ENCODE results near the gene CAB39. TPM values are rescaled to one million over a fixed set of nuclear protein-coding genes. Genes with fewer than 3 reads are reported as not detected.

CAB39 gene
- total and polyA plus RNA-seq, 5 donors: 47.2 to 100.0 (median 87.3) TPM

GRCh38 chr2:230671117-230671516, 41.5 kb upstream of the CAB39 start:
- peaks cover 6% of the 10 kb centered on the region for H3K4me1 ChIP-seq (ENCODE audit: control insufficient read depth, insufficient read depth, low read length)
- 49% methylated on average over 4 of the region's 4 CpGs for WGBS
- H3K4me3 ChIP-seq (ENCODE audit: low read length): no peak overlapping the region
- intact Hi-C loops (cut with DNase I): no loop called here
- no peaks in the 10 kb centered on the region for H3K9me3 ChIP-seq (ENCODE audit: control insufficient read depth, low read length)
- H3K27me3 ChIP-seq (ENCODE audit: control insufficient read depth, insufficient read depth): no peaks in the 10 kb centered on the region
- no peak for DNase-seq
- no peak overlapping the region for H3K27ac ChIP-seq (ENCODE audit: low read length)
- no peak for ATAC-seq

GRCh38 chr2:230672836-230673235, 39.8 kb upstream of the CAB39 start:
- 87% methylated on average over 12 of the region's 12 CpGs for WGBS
- DNase-seq (no peak), ATAC-seq (no peak)
- Histone ChIP-seq H3K27ac (ENCODE audit: low read length) (no peak overlapping the region), H3K4me1 (ENCODE audit: control insufficient read depth, insufficient read depth, low read length) (peaks cover 6% of the 10 kb centered on the region), H3K27me3 (ENCODE audit: control insufficient read depth, insufficient read depth) (no peaks in the 10 kb centered on the region), H3K9me3 (ENCODE audit: control insufficient read depth, low read length) (no peaks in the 10 kb centered on the region), H3K4me3 (ENCODE audit: low read length) (no peak overlapping the region)
- intact Hi-C loops (cut with DNase I): no loop called here

- Histone ChIP-seq H3K9me3 (ENCODE audit: control insufficient read depth, low read length) (no peaks in the 10 kb centered on the region), H3K27me3 (ENCODE audit: control insufficient read depth, insufficient read depth) (no peaks in the 10 kb centered on the region), H3K4me3 (ENCODE audit: low read length) (no peak overlapping the region), H3K4me1 (ENCODE audit: control insufficient read depth, insufficient read depth, low read length) (no peaks in the 10 kb centered on the region), H3K27ac (ENCODE audit: low read length) (no peak overlapping the region)
- intact Hi-C loops (cut with DNase I): no loop called here
- DNase-seq (no peak), ATAC-seq (no peak)
- WGBS: 93% methylated on average over 2 of the region's 2 CpGs
Measured at GRCh38 chr2:230674401-230674800, 38.2 kb upstream of the CAB39 start.

GRCh38 chr2:230674966-230675672, 37.5 kb upstream of the CAB39 start:
- intact Hi-C loops (cut with DNase I): no loop called here
- DNase-seq: no peak
- Histone ChIP-seq H3K27ac (ENCODE audit: low read length) (no peak overlapping the region), H3K27me3 (ENCODE audit: control insufficient read depth, insufficient read depth) (no peaks in the 10 kb centered on the region), H3K4me3 (ENCODE audit: low read length) (no peak overlapping the region), H3K4me1 (ENCODE audit: control insufficient read depth, insufficient read depth, low read length) (no peaks in the 10 kb centered on the region), H3K9me3 (ENCODE audit: control insufficient read depth, low read length) (no peaks in the 10 kb centered on the region)
- 81% methylated on average over 5 of the region's 5 CpGs for WGBS
- ATAC-seq: peak in 1 of 2 donors; percentile 14

GRCh38 chr2:230676546-230676945, 36.1 kb upstream of the CAB39 start:
- WGBS: 82% methylated on average over 4 of the region's 4 CpGs
- DNase-seq (no peak), ATAC-seq (no peak)
- intact Hi-C loops (cut with DNase I): no loop called here
- H3K27me3 ChIP-seq (ENCODE audit: control insufficient read depth, insufficient read depth): no peaks in the 10 kb centered on the region
- H3K9me3 ChIP-seq (ENCODE audit: control insufficient read depth, low read length): no peaks in the 10 kb centered on the region
- H3K27ac ChIP-seq (ENCODE audit: low read length): no peak overlapping the region
- no peak overlapping the region for H3K4me3 ChIP-seq (ENCODE audit: low read length)
- H3K4me1 ChIP-seq (ENCODE audit: control insufficient read depth, insufficient read depth, low read length): no peaks in the 10 kb centered on the region

GRCh38 chr2:230677201-230677946, 35.3 kb upstream of the CAB39 start:
- intact Hi-C loops (cut with DNase I): no loop called here
- no peaks in the 10 kb centered on the region for H3K9me3 ChIP-seq (ENCODE audit: control insufficient read depth, low read length)
- ATAC-seq (no peak), DNase-seq (no peak)
- no peak overlapping the region for H3K27ac ChIP-seq (ENCODE audit: low read length)
- no peaks in the 10 kb centered on the region for H3K4me1 ChIP-seq (ENCODE audit: control insufficient read depth, insufficient read depth, low read length)
- 91% methylated on average over 5 of the region's 5 CpGs for WGBS
- H3K4me3 ChIP-seq (ENCODE audit: low read length): no peak overlapping the region
- H3K27me3 ChIP-seq (ENCODE audit: control insufficient read depth, insufficient read depth): no peaks in the 10 kb centered on the region

- 97% methylated on average over 1 of the region's 1 CpG for WGBS
- no peaks in the 10 kb centered on the region for H3K4me1 ChIP-seq (ENCODE audit: control insufficient read depth, insufficient read depth, low read length)
- intact Hi-C loops (cut with DNase I): no loop called here
- no peaks in the 10 kb centered on the region for H3K27me3 ChIP-seq (ENCODE audit: control insufficient read depth, insufficient read depth)
- ATAC-seq: no peak
- H3K27ac ChIP-seq (ENCODE audit: low read length): no peak overlapping the region
- H3K4me3 ChIP-seq (ENCODE audit: low read length): no peak overlapping the region
- DNase-seq: no peak
- no peaks in the 10 kb centered on the region for H3K9me3 ChIP-seq (ENCODE audit: control insufficient read depth, low read length)
Measured at GRCh38 chr2:230678018-230678417, 34.6 kb upstream of the CAB39 start.

GRCh38 chr2:230678451-230678850, 34.2 kb upstream of the CAB39 start:
- intact Hi-C loops (cut with DNase I): no loop called here
- Histone ChIP-seq H3K9me3 (ENCODE audit: control insufficient read depth, low read length) (no peaks in the 10 kb centered on the region), H3K27ac (ENCODE audit: low read length) (no peak overlapping the region), H3K27me3 (ENCODE audit: control insufficient read depth, insufficient read depth) (no peaks in the 10 kb centered on the region), H3K4me3 (ENCODE audit: low read length) (no peak overlapping the region), H3K4me1 (ENCODE audit: control insufficient read depth, insufficient read depth, low read length) (no peaks in the 10 kb centered on the region)
- no peak for DNase-seq
- ATAC-seq: no peak

- intact Hi-C loops (cut with DNase I): no loop called here
- no peaks in the 10 kb centered on the region for H3K4me1 ChIP-seq (ENCODE audit: control insufficient read depth, insufficient read depth, low read length)
- 68% methylated on average over 11 of the region's 11 CpGs for WGBS
- no peak for DNase-seq
- H3K4me3 ChIP-seq (ENCODE audit: low read length): no peak overlapping the region
- no peak overlapping the region for H3K27ac ChIP-seq (ENCODE audit: low read length)
- H3K9me3 ChIP-seq (ENCODE audit: control insufficient read depth, low read length): no peaks in the 10 kb centered on the region
- no peaks in the 10 kb centered on the region for H3K27me3 ChIP-seq (ENCODE audit: control insufficient read depth, insufficient read depth)
- ATAC-seq: no peak
Measured at GRCh38 chr2:230680463-230681170, 32.0 kb upstream of the CAB39 start.

- Histone ChIP-seq H3K27me3 (ENCODE audit: control insufficient read depth, insufficient read depth) (no peaks in the 10 kb centered on the region), H3K9me3 (ENCODE audit: control insufficient read depth, low read length) (no peaks in the 10 kb centered on the region), H3K27ac (ENCODE audit: low read length) (no peak overlapping the region), H3K4me3 (ENCODE audit: low read length) (no peak overlapping the region), H3K4me1 (ENCODE audit: control insufficient read depth, insufficient read depth, low read length) (no peaks in the 10 kb centered on the region)
- DNase-seq (no peak), ATAC-seq (no peak)
- intact Hi-C loops (cut with DNase I): no loop called here
- WGBS: 40% methylated on average over 7 of the region's 7 CpGs
Measured at GRCh38 chr2:230681171-230681545, 31.5 kb upstream of the CAB39 start.

- Histone ChIP-seq H3K9me3 (ENCODE audit: control insufficient read depth, low read length) (no peaks in the 10 kb centered on the region), H3K27me3 (ENCODE audit: control insufficient read depth, insufficient read depth) (no peaks in the 10 kb centered on the region), H3K27ac (ENCODE audit: low read length) (no peak overlapping the region), H3K4me3 (ENCODE audit: low read length) (no peak overlapping the region), H3K4me1 (ENCODE audit: control insufficient read depth, insufficient read depth, low read length) (no peaks in the 10 kb centered on the region)
- DNase-seq: no peak
- ATAC-seq: no peak
- intact Hi-C loops (cut with DNase I): no loop called here
- WGBS: 95% methylated on average over 3 of the region's 3 CpGs
Measured at GRCh38 chr2:230682546-230682945, 30.1 kb upstream of the CAB39 start.
